Muscle of leg (tissue), 16 donors: ENCODE measurements around the gene MSH6. TPM values are rescaled to one million over a fixed set of nuclear protein-coding genes. Genes with fewer than 3 reads are reported as not detected.

Experiments used
- DNase-seq: peaks from one replicate; pipeline ENCODE4 v3.0.0; 2013
- H3K27ac ChIP-seq: one replicate; pipeline ENCODE4 v1.5.1; 2013; ENCODE audit warnings: mild to moderate bottlenecking, low read length, control low read depth
- H3K27me3 ChIP-seq: one replicate; pipeline ENCODE4 v1.6.1; 2013; ENCODE audit warnings: low read length; ENCODE audit not compliant: control insufficient read depth, insufficient read depth
- H3K36me3 ChIP-seq: one replicate; pipeline ENCODE4 v1.6.1; 2013; ENCODE audit warnings: low read length; ENCODE audit not compliant: control insufficient read depth, insufficient read depth
- H3K4me1 ChIP-seq: one replicate; pipeline ENCODE4 v1.6.1; 2013; ENCODE audit warnings: low read length; ENCODE audit not compliant: control insufficient read depth, insufficient read depth
- H3K4me3 ChIP-seq: one replicate; pipeline ENCODE4 v1.5.1; 2013; ENCODE audit warnings: low read length, control low read depth
- H3K9me3 ChIP-seq: replicated peaks from 2 replicates; pipeline ENCODE4 v1.6.1; 2013; ENCODE audit warnings: low read depth, low read length; ENCODE audit not compliant: control insufficient read depth
- WGBS: methylation state at CpG from one replicate; pipeline ENCODE4 v1.1.5; 2013; ENCODE audit warnings: missing lambda C conversion rate; ENCODE audit not compliant: insufficient coverage; 5-methylcytosine and 5-hydroxymethylcytosine counted together
- long read RNA-seq, 11 donors: transcript quantifications; one replicate each; lab custom pipeline, GENCODE V29; 2026
- polyA plus RNA-seq, 8 donors: library from polyadenylated mRNA; unstranded; fragments of 120-200 nt; gene quantifications; one replicate each; pipeline versions ENCODE4 v1.2.1 to v1.2.3, GENCODE V29; 2013; ENCODE audit warnings: inconsistent platforms in 1 of 8, low replicate concordance in 1 of 8; ENCODE audit not compliant: insufficient read length in 8 of 8, insufficient read depth in 1 of 8
- total RNA-seq: library from RNA; stranded (reverse); fragments of 120-200 nt; gene quantifications from one replicate; pipeline ENCODE4 v1.2.4, GENCODE V29; 2013

The MSH6 gene, protein sequence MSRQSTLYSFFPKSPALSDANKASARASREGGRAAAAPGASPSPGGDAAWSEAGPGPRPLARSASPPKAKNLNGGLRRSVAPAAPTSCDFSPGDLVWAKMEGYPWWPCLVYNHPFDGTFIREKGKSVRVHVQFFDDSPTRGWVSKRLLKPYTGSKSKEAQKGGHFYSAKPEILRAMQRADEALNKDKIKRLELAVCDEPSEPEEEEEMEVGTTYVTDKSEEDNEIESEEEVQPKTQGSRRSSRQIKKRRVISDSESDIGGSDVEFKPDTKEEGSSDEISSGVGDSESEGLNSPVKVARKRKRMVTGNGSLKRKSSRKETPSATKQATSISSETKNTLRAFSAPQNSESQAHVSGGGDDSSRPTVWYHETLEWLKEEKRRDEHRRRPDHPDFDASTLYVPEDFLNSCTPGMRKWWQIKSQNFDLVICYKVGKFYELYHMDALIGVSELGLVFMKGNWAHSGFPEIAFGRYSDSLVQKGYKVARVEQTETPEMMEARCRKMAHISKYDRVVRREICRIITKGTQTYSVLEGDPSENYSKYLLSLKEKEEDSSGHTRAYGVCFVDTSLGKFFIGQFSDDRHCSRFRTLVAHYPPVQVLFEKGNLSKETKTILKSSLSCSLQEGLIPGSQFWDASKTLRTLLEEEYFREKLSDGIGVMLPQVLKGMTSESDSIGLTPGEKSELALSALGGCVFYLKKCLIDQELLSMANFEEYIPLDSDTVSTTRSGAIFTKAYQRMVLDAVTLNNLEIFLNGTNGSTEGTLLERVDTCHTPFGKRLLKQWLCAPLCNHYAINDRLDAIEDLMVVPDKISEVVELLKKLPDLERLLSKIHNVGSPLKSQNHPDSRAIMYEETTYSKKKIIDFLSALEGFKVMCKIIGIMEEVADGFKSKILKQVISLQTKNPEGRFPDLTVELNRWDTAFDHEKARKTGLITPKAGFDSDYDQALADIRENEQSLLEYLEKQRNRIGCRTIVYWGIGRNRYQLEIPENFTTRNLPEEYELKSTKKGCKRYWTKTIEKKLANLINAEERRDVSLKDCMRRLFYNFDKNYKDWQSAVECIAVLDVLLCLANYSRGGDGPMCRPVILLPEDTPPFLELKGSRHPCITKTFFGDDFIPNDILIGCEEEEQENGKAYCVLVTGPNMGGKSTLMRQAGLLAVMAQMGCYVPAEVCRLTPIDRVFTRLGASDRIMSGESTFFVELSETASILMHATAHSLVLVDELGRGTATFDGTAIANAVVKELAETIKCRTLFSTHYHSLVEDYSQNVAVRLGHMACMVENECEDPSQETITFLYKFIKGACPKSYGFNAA (N-terminal part only)
- 50.8 TPM for total RNA-seq
- 10 to 100 TPM; 28.1 to 53.9 (median 42.1) TPM for polyA plus RNA-seq
- long read RNA-seq, donor 1, full-length matches to known transcripts = 1 of 6 reads
- long read RNA-seq, donor 1, partial matches to known transcripts = 5 of 6 reads
- long read RNA-seq, donor 1, other reads (novel, unspliced or antisense) = 0 of 6 reads
- long read RNA-seq, donor 2 = 0 reads
- long read RNA-seq, donor 3, full-length matches to known transcripts = 2 of 9 reads
- long read RNA-seq, donor 3, partial matches to known transcripts = 7 of 9 reads
- long read RNA-seq, donor 3, other reads (novel, unspliced or antisense) = 0 of 9 reads
- long read RNA-seq, donor 4 = 0 reads
- long read RNA-seq, donor 5, full-length matches to known transcripts = 3 of 56 reads
- long read RNA-seq, donor 5, partial matches to known transcripts = 53 of 56 reads
- long read RNA-seq, donor 5, other reads (novel, unspliced or antisense) = 0 of 56 reads
- long read RNA-seq, donor 6, full-length matches to known transcripts = 8 of 34 reads
- long read RNA-seq, donor 6, partial matches to known transcripts = 26 of 34 reads
- long read RNA-seq, donor 6, other reads (novel, unspliced or antisense) = 0 of 34 reads
- long read RNA-seq, donor 7, full-length matches to known transcripts = 1 of 23 reads
- long read RNA-seq, donor 7, partial matches to known transcripts = 22 of 23 reads
- long read RNA-seq, donor 7, other reads (novel, unspliced or antisense) = 0 of 23 reads
- long read RNA-seq, donor 8, full-length matches to known transcripts = 5 of 17 reads
- long read RNA-seq, donor 8, partial matches to known transcripts = 12 of 17 reads
- long read RNA-seq, donor 8, other reads (novel, unspliced or antisense) = 0 of 17 reads
- long read RNA-seq, donor 9, partial matches to known transcripts = 65 of 65 reads
- long read RNA-seq, donor 9, other reads (novel, unspliced or antisense) = 0 of 65 reads
- long read RNA-seq, donor 10, full-length matches to known transcripts = 4 of 35 reads
- long read RNA-seq, donor 10, partial matches to known transcripts = 31 of 35 reads
- long read RNA-seq, donor 10, other reads (novel, unspliced or antisense) = 0 of 35 reads
- long read RNA-seq, donor 11, full-length matches to known transcripts = 2 of 2 reads
- long read RNA-seq, donor 11, partial matches to known transcripts = 0 of 2 reads
- long read RNA-seq, donor 11, other reads (novel, unspliced or antisense) = 0 of 2 reads

- H3K4me1 ChIP-seq = peaks cover 9% of the 10 kb centered on the region
- peak within 1 kb of the TSS; percentile 82 for H3K4me3 ChIP-seq
- H3K9me3 ChIP-seq = no peaks in the 10 kb centered on the region
- peak within 1 kb of the TSS; percentile 96 for H3K27ac ChIP-seq
- no peaks in the 10 kb centered on the region for H3K27me3 ChIP-seq
- DNase-seq = peak; percentile 97
- peaks cover 2% of the 10 kb centered on the region for H3K36me3 ChIP-seq
- under 1% methylated on average over 95 of the region's 98 CpGs for WGBS
Measured at GRCh38 chr2:47782671-47783485, at the start of gene MSH6. Gene MSH6, plus strand, starts transcription at chr2:47783145. Its CDS starts 89 bp downstream, at chr2:47783234.

GRCh38 chr2:47735136-47735869 is 47.6 kb upstream of the MSH6 start:
- peak; percentile 91 for DNase-seq
- no peak overlapping the region for H3K4me3 ChIP-seq
- H3K36me3 ChIP-seq = no peaks in the 10 kb centered on the region
- no peaks in the 10 kb centered on the region for H3K9me3 ChIP-seq
- no peaks in the 10 kb centered on the region for H3K27me3 ChIP-seq
- H3K27ac ChIP-seq = no peak overlapping the region
- WGBS = no CpG with 5 or more reads among the region's 4 CpGs
- H3K4me1 ChIP-seq = no peaks in the 10 kb centered on the region

DNA sequence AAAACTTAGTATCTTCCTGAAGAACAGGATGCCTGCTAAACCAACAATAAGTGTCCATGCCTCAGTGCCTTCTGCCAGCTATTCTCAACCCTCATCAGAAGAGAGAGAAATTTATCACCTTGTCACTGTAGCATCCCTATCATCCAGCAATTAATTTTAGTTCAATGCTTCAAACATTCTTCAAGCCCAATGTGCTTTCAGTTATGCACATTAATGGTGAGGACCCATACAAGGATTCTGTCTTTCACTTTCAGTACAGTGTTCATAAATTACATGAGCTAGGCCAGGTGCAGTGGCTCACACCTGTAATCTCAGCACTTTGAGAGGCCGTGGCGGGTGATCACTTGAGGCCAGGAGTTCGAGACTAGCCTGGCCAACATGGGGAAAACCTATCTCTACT is 47.0 kb upstream of the MSH6 start:
- Histone ChIP-seq H3K27ac (no peak overlapping the region), H3K36me3 (no peaks in the 10 kb centered on the region), H3K4me1 (no peaks in the 10 kb centered on the region), H3K4me3 (no peak overlapping the region), H3K9me3 (no peaks in the 10 kb centered on the region), H3K27me3 (no peaks in the 10 kb centered on the region)
- no CpG with 5 or more reads among the region's 3 CpGs for WGBS
- DNase-seq = no peak

GRCh38 chr2:47737191-47737975 is 45.6 kb upstream of the MSH6 start:
- H3K27ac ChIP-seq = no peak overlapping the region
- H3K36me3 ChIP-seq = no peaks in the 10 kb centered on the region
- no peaks in the 10 kb centered on the region for H3K9me3 ChIP-seq
- H3K27me3 ChIP-seq = no peaks in the 10 kb centered on the region
- no peaks in the 10 kb centered on the region for H3K4me1 ChIP-seq
- WGBS = no CpG with 5 or more reads among the region's 3 CpGs
- no peak overlapping the region for H3K4me3 ChIP-seq
- no peak for DNase-seq

DNA sequence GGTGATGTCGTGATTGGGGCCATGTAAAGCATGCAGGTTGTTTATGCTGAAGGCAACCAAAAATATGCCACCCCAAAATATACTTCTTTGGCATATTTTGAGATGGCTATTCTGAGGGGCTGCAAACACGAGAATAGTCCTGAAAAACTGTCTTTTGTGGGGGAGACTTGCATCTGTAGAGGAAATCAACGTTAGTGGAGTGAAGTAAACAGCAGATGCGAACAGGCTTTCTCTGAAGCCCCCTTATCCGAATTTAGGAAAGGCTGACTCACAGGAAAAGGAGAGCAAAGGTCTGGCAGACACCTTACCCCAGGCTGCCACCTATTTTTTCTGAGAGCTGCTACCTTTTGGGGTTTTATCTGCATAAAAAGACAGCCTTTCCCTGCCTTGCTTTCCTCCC is 44.6 kb upstream of the MSH6 start:
- 67% methylated on average over 3 of the region's 5 CpGs for WGBS
- no peak overlapping the region for H3K4me3 ChIP-seq
- H3K27ac ChIP-seq = no peak overlapping the region
- DNase-seq = no peak
- H3K4me1 ChIP-seq = no peaks in the 10 kb centered on the region
- H3K9me3 ChIP-seq = no peaks in the 10 kb centered on the region
- H3K27me3 ChIP-seq = no peaks in the 10 kb centered on the region
- no peaks in the 10 kb centered on the region for H3K36me3 ChIP-seq

- Histone ChIP-seq H3K4me3 (no peak overlapping the region), H3K36me3 (no peaks in the 10 kb centered on the region), H3K9me3 (no peaks in the 10 kb centered on the region), H3K4me1 (no peaks in the 10 kb centered on the region), H3K27me3 (no peaks in the 10 kb centered on the region), H3K27ac (no peak overlapping the region)
- WGBS = no CpG with 5 or more reads among the region's 3 CpGs
- DNase-seq = no peak
Measured at GRCh38 chr2:47741101-47741500, 41.8 kb upstream of the MSH6 start.

DNA sequence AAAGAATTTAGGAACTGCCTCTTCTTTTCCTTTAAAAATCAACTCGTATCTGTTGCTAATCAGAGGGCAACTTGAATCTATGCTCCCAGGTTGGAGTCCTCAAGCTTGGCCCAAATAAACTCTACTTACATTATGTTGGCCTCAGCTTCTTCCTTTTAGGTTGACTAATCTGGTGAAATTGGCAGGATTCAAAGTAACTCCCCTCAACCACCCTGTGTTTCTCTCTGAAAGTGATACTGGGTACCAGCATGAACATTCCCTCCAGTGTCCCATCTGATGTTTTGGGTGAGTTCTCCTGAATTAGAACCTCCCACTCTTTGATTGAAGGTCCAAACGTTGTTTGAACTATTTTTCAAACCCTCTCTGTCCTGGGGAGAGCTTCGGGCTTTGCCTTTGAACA is 41.3 kb upstream of the MSH6 start:
- Histone ChIP-seq H3K27ac (no peak overlapping the region), H3K27me3 (no peaks in the 10 kb centered on the region), H3K4me3 (no peak overlapping the region), H3K9me3 (no peaks in the 10 kb centered on the region), H3K4me1 (no peaks in the 10 kb centered on the region), H3K36me3 (no peaks in the 10 kb centered on the region)
- WGBS = 40% methylated on average over 1 of the region's 3 CpGs
- DNase-seq = no peak
